ENCODE data around the gene PRAMEF25.
"Not testable (repeated sequence)": the region's sequence is repeated elsewhere in the genome, so short reads cannot be mapped to it uniquely, and the experiment has no call there.

PRAMEF25 gene

DNA sequence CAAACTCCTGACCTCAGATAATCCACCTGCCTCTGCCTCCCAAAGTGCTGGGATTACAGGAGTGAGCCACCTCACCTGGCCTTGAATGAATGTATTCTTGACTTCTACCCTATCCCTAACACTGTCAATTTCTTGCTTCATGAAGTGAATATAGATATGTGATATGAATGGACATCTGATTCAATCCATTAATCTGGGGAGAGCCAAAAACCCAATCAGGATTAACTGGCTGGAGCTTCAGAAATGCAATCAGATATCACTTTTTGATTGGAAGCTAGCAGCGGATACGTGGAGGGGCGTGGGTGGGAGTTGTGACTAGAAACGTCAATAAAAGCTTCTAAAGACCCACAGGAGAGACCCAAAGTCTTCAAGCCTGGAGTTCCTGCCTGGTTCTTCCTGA is at the start of gene PRAMEF25:
Gene PRAMEF25, plus strand, starts transcription at position 301 of the 400 bp plus-strand sequence. CDS start 2,920 bp downstream, outside the sequence.
- DNase-seq (ENCODE audit: low read depth) = not testable (repeated sequence)

DNA sequence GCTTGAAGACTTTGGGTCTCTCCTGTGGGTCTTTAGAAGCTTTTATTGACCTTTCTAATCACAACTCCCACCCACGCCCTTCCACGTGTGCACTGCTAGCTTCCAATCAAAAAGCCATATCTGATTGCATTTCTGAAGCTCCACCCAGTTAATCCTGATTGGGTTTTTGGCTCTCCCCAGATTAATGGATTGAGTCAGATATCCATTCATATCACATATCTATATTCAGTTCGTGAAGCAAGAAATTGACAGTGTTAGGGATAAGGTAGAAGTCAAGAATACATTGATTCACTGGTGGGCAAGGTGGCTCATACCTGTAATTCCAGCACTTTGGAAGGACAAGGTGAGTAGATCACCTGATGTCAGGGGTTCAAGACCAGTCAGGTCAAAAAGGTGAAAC is 14.1 kb upstream of the PRAMEF25 start, which contains the start of gene PRAMEF27:
Gene PRAMEF27, minus strand, starts transcription at position 101 of the 400 bp plus-strand sequence. CDS start 2,916 bp downstream, outside the sequence.
- not testable (repeated sequence) for DNase-seq (ENCODE audit: low read depth)

- DNase-seq (ENCODE audit: low read depth) = not testable (repeated sequence)
Observed at GRCh38 chr1:13116754-13117153, 46.2 kb downstream of the PRAMEF25 start, which contains the start of gene HNRNPCL2. Gene HNRNPCL2 (minus strand): TSS chr1:13116854. CDS start chr1:13116400, 454 bp downstream.

Data from activated T-cell treated with anti-CD3 and anti-CD28 coated beads for 48 hours (primary cell).